Activated gamma-delta T cell treated with Interleukin-2 at 50 U/mL for 16 hours (primary cell): ENCODE data around the gene LYRM2.

ENCODE experiments used
- DNase-seq: peaks from one replicate; pipeline ENCODE4 v3.0.0-alpha.2; 2020

The LYRM2 gene

GRCh38 chr6:89590133-89590532, 48.4 kb downstream of the LYRM2 start:
- no peak for DNase-seq

GRCh38 chr6:89589297-89590025, 49.1 kb downstream of the LYRM2 start:
- DNase-seq = no peak

GRCh38 chr6:89585154-89585553, 53.4 kb downstream of the LYRM2 start:
- DNase-seq = no peak

- no peak for DNase-seq
Observed at GRCh38 chr6:89584539-89584938, 54.0 kb downstream of the LYRM2 start.

- DNase-seq = no peak
Observed at GRCh38 chr6:89583559-89583958, 55.0 kb downstream of the LYRM2 start.

- DNase-seq = no peak
Observed at GRCh38 chr6:89582669-89583325, 55.8 kb downstream of the LYRM2 start.

GRCh38 chr6:89581689-89582088, 56.9 kb downstream of the LYRM2 start:
- no peak for DNase-seq

- no peak for DNase-seq
Observed at GRCh38 chr6:89580997-89581666, 57.4 kb downstream of the LYRM2 start.

GRCh38 chr6:89575562-89575960, 63.0 kb downstream of the LYRM2 start:
- DNase-seq = no peak

- no peak for DNase-seq
Observed at GRCh38 chr6:89574910-89575561, 63.5 kb downstream of the LYRM2 start.

GRCh38 chr6:89567630-89568390, 70.7 kb downstream of the LYRM2 start:
- no peak for DNase-seq

- DNase-seq = no peak
Observed at GRCh38 chr6:89566930-89567629, 71.5 kb downstream of the LYRM2 start.

GRCh38 chr6:89566008-89566800, 72.3 kb downstream of the LYRM2 start:
- no peak for DNase-seq

- DNase-seq = no peak
Observed at GRCh38 chr6:89564752-89565427, 73.7 kb downstream of the LYRM2 start.

GRCh38 chr6:89563866-89564265, 74.7 kb downstream of the LYRM2 start:
- DNase-seq = no peak

GRCh38 chr6:89562093-89562973, 76.2 kb downstream of the LYRM2 start:
- no peak for DNase-seq

GRCh38 chr6:89559487-89559886, 79.1 kb downstream of the LYRM2 start:
- no peak for DNase-seq

- DNase-seq = no peak
Observed at GRCh38 chr6:89555806-89556205, 82.7 kb downstream of the LYRM2 start.

- no peak for DNase-seq
Observed at GRCh38 chr6:89555031-89555430, 83.5 kb downstream of the LYRM2 start.

GRCh38 chr6:89554106-89554505, 84.4 kb downstream of the LYRM2 start:
- DNase-seq = no peak
